Measurements from ENCODE around the gene BCL2L11. TPM values are rescaled to one million over a fixed set of nuclear protein-coding genes. Genes with fewer than 3 reads are reported as not detected.

The BCL2L11 gene
- total and polyA plus RNA-seq, 9 of the 15 experiments (the other 6 are each of a cell fraction or from before 2014, with no cell fraction given) = 2.2 to 18.8 (median 5.0) TPM

GRCh38 chr2:111162718-111163331 is 42.1 kb downstream of the BCL2L11 start (continued):
- TF ChIP-seq ZNF318 (IDR thresholded peaks at IDR 0.05; ENCODE audit: borderline replicate concordance in 1 of 2, low read depth in 1 of 2) = no peak
- TF ChIP-seq BHLHE40 (IDR thresholded peaks at IDR 0.05; ENCODE audit: low read length) = peak; percentile 36; the same call in 1 of the 2 replicates
- TF ChIP-seq PTBP1 (IDR thresholded peaks at IDR 0.05; ENCODE audit: low read depth, low read length) = no peak
- no peak; a peak in 1 of 4 replicates for TF ChIP-seq RAD21 (CRISPR knock-in tag; conservative IDR thresholded peaks at IDR 0.05 in 1 of 2, IDR thresholded peaks at IDR 0.05 in 1 of 2)
- no peak for TF ChIP-seq E4F1 (CRISPR knock-in tag; IDR thresholded peaks at IDR 0.05; ENCODE audit: borderline replicate concordance)
- no peak for TF ChIP-seq RFX7 (CRISPR knock-in tag; IDR thresholded peaks at IDR 0.05)
- peak in 1 of 2 experiments; percentile 55 for TF ChIP-seq NCOA2 (IDR thresholded peaks at IDR 0.05; ENCODE audit: partially characterized antibody in 2 of 2)
- peak in 1 of 2 experiments; percentile 76; a peak in 1 of 4 replicates for TF ChIP-seq TEAD1 (CRISPR knock-in tag; IDR thresholded peaks at IDR 0.05)
- TF ChIP-seq RFX5 (IDR thresholded peaks at IDR 0.05; ENCODE audit: low read depth, low read length) = no peak
- no peak for TF ChIP-seq HNRNPK (IDR thresholded peaks at IDR 0.05; ENCODE audit: low read depth, low read length, poor library complexity, severe bottlenecking)
- TF ChIP-seq DDX20 (tag; IDR thresholded peaks at IDR 0.05; ENCODE audit: low read depth) = peak; percentile 76; the same call in 1 of the 2 replicates
- no peak for TF ChIP-seq CHD2 (IDR thresholded peaks at IDR 0.05; ENCODE audit: low read depth, low read length)
- TF ChIP-seq HNRNPH1 (optimal IDR thresholded peaks at IDR 0.05; ENCODE audit: low read depth, low read length) = no peak
- no peak for TF ChIP-seq IRF2 (CRISPR knock-in tag; IDR thresholded peaks at IDR 0.05)
- TF ChIP-seq HDAC3 (IDR thresholded peaks at IDR 0.05; ENCODE audit: borderline replicate concordance, partially characterized antibody) = peak; percentile 42
- TF ChIP-seq ZNF445 (CRISPR knock-in tag; IDR thresholded peaks at IDR 0.05; ENCODE audit: low read depth) = no peak
